Esophagus muscularis mucosa (tissue), 4 donors: ENCODE data around the gene ARHGEF10L. TPM values are rescaled to one million over a fixed set of nuclear protein-coding genes. Genes with fewer than 3 reads are reported as not detected.

Experiments used
- DNase-seq: peaks from one replicate; pipeline ENCODE4 v3.0.0-alpha.2; 2017; ENCODE audit errors: extremely low spot score
- H3K27ac ChIP-seq, 4 donors: fragments of 200-600 bp; sonication (generic); replicated peaks in 1 of 4; 1 replicate in 3 of 4; 2 replicates in 1 of 4; pipeline ENCODE4 v1.5.1; 2016 to 2019; ENCODE audit warnings: mild to moderate bottlenecking in 1 of 4
- H3K27me3 ChIP-seq, 4 donors: fragments of 200-600 bp; sonication (generic); one replicate each; pipeline versions ENCODE4 v1.5.1 to v1.6.0; 2016 to 2019
- H3K36me3 ChIP-seq, 4 donors: fragments of 200-600 bp; sonication (generic); one replicate each; pipeline ENCODE4 v1.5.1; 2016 to 2019
- H3K4me1 ChIP-seq, 4 donors: fragments of 200-600 bp; sonication (generic); one replicate each; pipeline ENCODE4 v1.5.1; 2016 to 2019
- H3K4me3 ChIP-seq, 4 donors: fragments of 200-600 bp; sonication (generic); 1 replicate in 2 of 4; 2 replicates in 2 of 4; pipeline ENCODE4 v1.5.1; 2016 to 2019; ENCODE audit warnings: mild to moderate bottlenecking in 4 of 4, moderate library complexity in 1 of 4
- H3K9me3 ChIP-seq, 4 donors: fragments of 200-600 bp; sonication (generic); 1 replicate in 3 of 4; 2 replicates in 1 of 4; pipeline ENCODE4 v1.5.1; 2016 to 2019
- EP300 ChIP-seq: sonication (generic); formaldehyde crosslinking; IDR thresholded peaks from one replicate; pipeline ENCODE4 v1.6.1; 2017; ENCODE audit warnings: antibody characterized with exemption
- POLR2A ChIP-seq: fragments of 450-650 bp; IDR thresholded peaks from one replicate; pipeline ENCODE4 v1.6.1; 2017; ENCODE audit warnings: antibody characterized with exemption, moderate library complexity, mild to moderate bottlenecking, low read depth
- POLR2AphosphoS5 ChIP-seq, 2 donors: sonication (generic); formaldehyde crosslinking; IDR thresholded peaks; one replicate each; pipeline ENCODE4 v1.6.1; 2017; ENCODE audit warnings: antibody characterized with exemption in 2 of 2
- WGBS: methylation state at CpG from one replicate; pipeline ENCODE4 v1.1.5; 2018; 5-methylcytosine and 5-hydroxymethylcytosine counted together
- intact Hi-C: fragments of 100-400 bp; cut with DNase I; formaldehyde crosslinking; loops from one replicate; pipeline ENCODE4 v1.15.1; 2023
- total RNA-seq, 4 donors: library from RNA; depleted of rRNA; stranded (reverse); fragments of >200 nt; gene quantifications; one replicate each; pipeline versions ENCODE4 v1.1.0 to v1.2.1, GENCODE V29; 2016
- TF ChIP-seq, protein P1 (sequence below), 3 experiments: fragments of 200-600 bp in 2 of 3; fragments of 450-650 bp in 1 of 3; sonication (generic) in 2 of 3; IDR thresholded peaks; one replicate each; pipeline ENCODE4 v1.5.1; 2017 to 2019; ENCODE audit warnings: antibody characterized with exemption in 3 of 3, mild to moderate bottlenecking in 2 of 3, moderate library complexity in 1 of 3

Gene ARHGEF10L
- total RNA-seq, 4 donors from 2014 or later = 46.6 to 93.0 (median 66.9) TPM

DNA sequence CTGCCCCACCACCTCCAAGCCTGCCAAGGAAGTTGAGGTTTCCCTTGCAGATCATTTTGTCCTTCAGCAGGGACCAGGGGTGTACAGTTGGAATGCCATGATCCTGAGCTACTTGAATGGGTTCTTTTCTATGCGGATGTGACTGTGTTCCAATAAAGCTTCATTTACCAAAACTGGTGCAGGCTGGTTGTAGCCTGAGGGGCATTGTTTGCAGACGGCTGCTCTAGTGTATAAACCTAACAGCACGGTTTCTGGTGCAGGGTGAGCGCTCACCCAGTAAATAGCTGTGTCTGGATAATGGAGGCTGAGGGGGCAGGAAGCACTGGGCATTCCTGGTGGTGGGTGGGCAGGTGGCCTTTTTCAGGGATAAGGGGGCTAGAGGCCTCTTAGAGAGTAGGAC, 142.9 kb downstream of the ARHGEF10L start:
- Histone ChIP-seq H3K4me3 (no peak overlapping the region), H3K4me1 (peaks cover 0 to 24% (median 20%) of the 10 kb centered on the region in 4 donors), H3K36me3 (peaks cover 3 to 73% (median 35%) of the 10 kb centered on the region in 4 donors), H3K27me3 (no peaks in the 10 kb centered on the region), H3K27ac (no peak overlapping the region), H3K9me3 (no peaks in the 10 kb centered on the region)
- 100% methylated on average over 3 of the region's 4 CpGs for WGBS
- intact Hi-C loops = no loop called here
- DNase-seq = no peak
- TF ChIP-seq EP300 (no peak), POLR2AphosphoS5 (IDR thresholded peaks at IDR 0.05) (no peak), POLR2A (no peak)
- TF ChIP-seq, protein P1, sequence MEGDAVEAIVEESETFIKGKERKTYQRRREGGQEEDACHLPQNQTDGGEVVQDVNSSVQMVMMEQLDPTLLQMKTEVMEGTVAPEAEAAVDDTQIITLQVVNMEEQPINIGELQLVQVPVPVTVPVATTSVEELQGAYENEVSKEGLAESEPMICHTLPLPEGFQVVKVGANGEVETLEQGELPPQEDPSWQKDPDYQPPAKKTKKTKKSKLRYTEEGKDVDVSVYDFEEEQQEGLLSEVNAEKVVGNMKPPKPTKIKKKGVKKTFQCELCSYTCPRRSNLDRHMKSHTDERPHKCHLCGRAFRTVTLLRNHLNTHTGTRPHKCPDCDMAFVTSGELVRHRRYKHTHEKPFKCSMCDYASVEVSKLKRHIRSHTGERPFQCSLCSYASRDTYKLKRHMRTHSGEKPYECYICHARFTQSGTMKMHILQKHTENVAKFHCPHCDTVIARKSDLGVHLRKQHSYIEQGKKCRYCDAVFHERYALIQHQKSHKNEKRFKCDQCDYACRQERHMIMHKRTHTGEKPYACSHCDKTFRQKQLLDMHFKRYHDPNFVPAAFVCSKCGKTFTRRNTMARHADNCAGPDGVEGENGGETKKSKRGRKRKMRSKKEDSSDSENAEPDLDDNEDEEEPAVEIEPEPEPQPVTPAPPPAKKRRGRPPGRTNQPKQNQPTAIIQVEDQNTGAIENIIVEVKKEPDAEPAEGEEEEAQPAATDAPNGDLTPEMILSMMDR (IDR thresholded peaks at IDR 0.05) = no peak

DNA sequence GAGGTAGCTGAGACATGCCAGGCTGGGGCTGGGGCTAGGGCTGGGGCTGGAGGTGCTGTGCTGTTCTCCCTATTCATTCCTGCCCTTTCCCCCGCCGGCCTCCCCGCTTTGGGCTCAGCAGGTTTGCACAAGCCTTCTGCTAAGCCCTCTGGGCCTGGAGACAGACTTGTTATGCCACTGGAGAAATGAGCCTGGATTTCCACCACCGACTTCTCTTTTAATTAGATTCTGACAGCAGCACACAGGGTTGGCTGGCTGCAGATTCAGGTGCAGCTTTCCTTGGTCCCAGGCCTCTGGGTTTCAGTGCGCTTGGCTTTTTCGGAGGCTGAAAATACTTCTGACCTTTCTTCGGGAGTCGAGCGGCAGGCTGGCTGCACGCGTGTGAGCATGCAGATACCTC, 144.1 kb downstream of the ARHGEF10L start:
- no peak overlapping the region for H3K27ac ChIP-seq
- H3K4me1 ChIP-seq = peaks cover 0 to 24% (median 20%) of the 10 kb centered on the region in 4 donors
- TF ChIP-seq POLR2A (no peak), EP300 (no peak)
- TF ChIP-seq, protein P1 (IDR thresholded peaks at IDR 0.05) = no peak
- 92% methylated on average over 11 of the region's 11 CpGs for WGBS
- H3K27me3 ChIP-seq = no peaks in the 10 kb centered on the region
- intact Hi-C loops = no loop called here
- peaks cover 14 to 77% (median 44%) of the 10 kb centered on the region in 4 donors for H3K36me3 ChIP-seq
- no peak overlapping the region for H3K4me3 ChIP-seq
- no peaks in the 10 kb centered on the region for H3K9me3 ChIP-seq
- no peak for DNase-seq

DNA sequence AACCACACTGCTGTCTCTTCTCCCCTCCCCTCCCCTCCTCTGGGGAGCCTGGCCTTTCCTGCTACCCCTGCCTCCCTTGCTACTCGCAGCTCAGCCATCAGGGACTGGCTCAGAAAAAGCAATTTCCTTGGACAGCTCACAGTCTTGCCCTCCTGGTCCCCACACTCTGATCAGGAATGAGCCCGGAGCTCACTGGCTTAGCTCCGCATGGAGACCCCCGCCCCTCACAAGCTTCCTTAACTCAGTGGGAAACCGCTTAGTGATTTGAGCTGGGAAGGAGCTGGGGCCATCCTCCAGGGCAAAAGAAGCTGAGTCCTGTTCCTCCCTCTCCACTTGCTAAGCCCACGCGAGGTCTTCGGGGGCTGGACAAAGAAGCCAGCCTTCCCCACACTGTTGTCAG, 145.3 kb downstream of the ARHGEF10L start:
- Histone ChIP-seq H3K27ac (no peak overlapping the region), H3K27me3 (no peaks in the 10 kb centered on the region)

DNA sequence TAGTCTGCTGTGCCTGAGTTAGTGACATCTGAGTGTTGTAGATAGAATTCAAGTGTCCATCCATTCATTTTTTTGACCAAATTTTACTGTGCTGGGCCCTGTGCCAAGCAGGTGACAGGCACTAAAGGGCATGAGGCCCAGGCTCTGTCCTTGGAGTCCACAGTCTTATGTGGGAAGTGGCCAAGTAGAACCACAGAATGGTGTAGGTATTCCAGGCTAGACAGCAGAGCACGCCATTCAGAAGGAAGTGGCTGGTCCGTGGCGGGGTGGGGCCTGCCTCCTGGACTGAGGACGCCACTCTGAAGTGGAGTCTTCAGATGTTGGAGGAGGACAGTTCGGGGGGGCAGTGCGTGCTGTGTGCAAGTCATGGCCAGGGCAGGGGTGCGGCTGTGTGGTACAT, 146.8 kb downstream of the ARHGEF10L start:
- WGBS = 100% methylated on average over 1 of the region's 7 CpGs
- no peak overlapping the region for H3K27ac ChIP-seq
- peaks cover 27 to 73% (median 52%) of the 10 kb centered on the region in 4 donors for H3K36me3 ChIP-seq
- peaks cover 0 to 29% (median 21%) of the 10 kb centered on the region in 4 donors for H3K4me1 ChIP-seq
- H3K27me3 ChIP-seq = no peaks in the 10 kb centered on the region
- intact Hi-C loops = no loop called here
- no peak overlapping the region for H3K4me3 ChIP-seq
- no peak for DNase-seq
- TF ChIP-seq, protein P1 (IDR thresholded peaks at IDR 0.05) = no peak
- TF ChIP-seq POLR2A (no peak), EP300 (no peak), POLR2AphosphoS5 (IDR thresholded peaks at IDR 0.05) (no peak)
- no peaks in the 10 kb centered on the region for H3K9me3 ChIP-seq

More for the DNA sequence above, 145.3 kb downstream of the ARHGEF10L start:
- intact Hi-C loops = no loop called here
- DNase-seq = no peak
- 89% methylated on average over 6 of the region's 8 CpGs for WGBS
- TF ChIP-seq, protein P1 (IDR thresholded peaks at IDR 0.05) = no peak
- TF ChIP-seq POLR2AphosphoS5 (IDR thresholded peaks at IDR 0.05) (no peak), EP300 (no peak), POLR2A (no peak)
- no peaks in the 10 kb centered on the region for H3K9me3 ChIP-seq
- peaks cover 21 to 73% (median 46%) of the 10 kb centered on the region in 4 donors for H3K36me3 ChIP-seq
- peaks cover 0 to 24% (median 20%) of the 10 kb centered on the region in 4 donors for H3K4me1 ChIP-seq
- H3K4me3 ChIP-seq = no peak overlapping the region

DNA sequence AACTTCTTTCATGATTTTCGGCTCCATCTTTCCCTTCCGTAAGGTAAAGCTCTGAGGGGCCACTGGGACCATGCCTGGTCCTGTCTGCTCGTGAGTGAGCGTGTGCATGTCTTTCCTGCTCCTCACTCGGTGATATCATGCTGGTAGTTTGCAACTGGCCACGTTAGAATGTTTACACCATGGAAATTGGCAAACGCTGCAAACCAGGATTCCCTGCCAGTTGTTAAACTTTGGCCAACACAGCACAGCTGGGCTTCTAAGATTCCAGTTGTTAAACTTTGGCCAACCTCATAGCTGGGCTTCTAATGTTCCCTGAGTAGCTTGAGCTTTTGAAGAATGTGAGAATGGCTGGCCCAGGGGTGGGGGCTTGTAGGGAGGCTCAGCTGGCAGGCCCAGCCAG, 147.6 kb downstream of the ARHGEF10L start:
- intact Hi-C loops = no loop called here

More for the DNA sequence above, 147.6 kb downstream of the ARHGEF10L start:
- Histone ChIP-seq H3K9me3 (no peaks in the 10 kb centered on the region), H3K4me1 (peaks cover 0 to 29% (median 21%) of the 10 kb centered on the region in 4 donors), H3K4me3 (no peak overlapping the region), H3K27me3 (no peaks in the 10 kb centered on the region), H3K36me3 (peaks cover 27 to 75% (median 57%) of the 10 kb centered on the region in 4 donors), H3K27ac (no peak overlapping the region)
- TF ChIP-seq EP300 (no peak), POLR2A (no peak), POLR2AphosphoS5 (IDR thresholded peaks at IDR 0.05) (no peak)
- TF ChIP-seq, protein P1 (IDR thresholded peaks at IDR 0.05) = no peak
- no peak for DNase-seq
- WGBS = 69% methylated on average over 7 of the region's 7 CpGs
